SJCRH30 (cell line): ENCODE measurements around the gene ROGDI. TPM values are rescaled to one million over a fixed set of nuclear protein-coding genes. Genes with fewer than 3 reads are reported as not detected.
"Not testable (repeated sequence)": the region's sequence is repeated elsewhere in the genome, so short reads cannot be mapped to it uniquely, and the experiment has no call there.

Experiments
- DNase-seq, 2 experiments: peaks; one replicate each; pipeline ENCODE4 v3.0.0-alpha.2; 2015 to 2020
- H3K27ac ChIP-seq: fragments of 250-450 bp; sonication (Bioruptor Pico); 2 replicates; pipeline ENCODE4 v1.5.1; 2020; ENCODE audit warnings: mild to moderate bottlenecking, moderate library complexity
- H3K27me3 ChIP-seq: fragments of 250-450 bp; sonication (Bioruptor Pico); 2 replicates; pipeline ENCODE4 v1.5.1; 2020; ENCODE audit warnings: mild to moderate bottlenecking, moderate library complexity
- H3K36me3 ChIP-seq: fragments of 250-450 bp; sonication (Bioruptor Pico); 2 replicates; pipeline ENCODE4 v1.5.1; 2020; ENCODE audit warnings: mild to moderate bottlenecking, moderate library complexity
- H3K4me1 ChIP-seq: fragments of 250-450 bp; sonication (Bioruptor Pico); 2 replicates; pipeline ENCODE4 v1.5.1; 2020; ENCODE audit warnings: mild to moderate bottlenecking, moderate library complexity
- H3K4me3 ChIP-seq: fragments of 250-450 bp; sonication (Bioruptor Pico); 2 replicates; pipeline ENCODE4 v1.5.1; 2020; ENCODE audit warnings: mild to moderate bottlenecking, moderate library complexity
- H3K9me3 ChIP-seq: fragments of 250-450 bp; sonication (Bioruptor Pico); replicated peaks from 2 replicates; pipeline ENCODE4 v1.5.1; 2020; ENCODE audit warnings: mild to moderate bottlenecking, moderate library complexity
- total RNA-seq: library from RNA; depleted of rRNA; stranded (reverse); fragments of >200 nt; shearing (Covaris generic); gene quantifications from 2 replicates; pipeline ENCODE4 v1.2.3, GENCODE V29; 2014

ROGDI gene
- total RNA-seq, 1 experiment from 2014 or later, result 20.5 TPM

DNA sequence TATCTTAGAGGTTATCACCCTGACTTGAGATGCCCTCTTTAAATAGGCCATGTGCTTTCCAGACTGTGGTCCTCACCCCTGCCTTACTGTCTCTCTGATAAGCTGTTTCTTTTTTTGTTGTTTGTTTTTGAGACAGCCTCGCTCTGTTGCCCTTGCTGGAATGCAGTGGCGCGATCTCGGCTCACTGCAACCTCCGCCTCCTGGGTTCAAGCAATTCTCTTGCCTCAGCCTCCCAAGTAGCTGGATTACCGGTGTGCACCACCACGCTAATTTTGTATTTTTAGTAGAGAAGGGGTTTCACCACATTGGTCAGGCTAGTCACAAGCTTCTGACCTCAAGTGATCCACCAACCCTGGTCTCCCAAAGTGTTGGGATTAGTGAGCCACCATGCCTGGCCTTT, 13.5 kb downstream of the ROGDI start:
- no peak for DNase-seq
- Histone ChIP-seq H3K27ac (no peak overlapping the region), H3K4me3 (no peak overlapping the region), H3K9me3 (no peaks in the 10 kb centered on the region), H3K27me3 (no peaks in the 10 kb centered on the region), H3K36me3 (no peaks in the 10 kb centered on the region), H3K4me1 (peaks cover 11% of the 10 kb centered on the region)

DNA sequence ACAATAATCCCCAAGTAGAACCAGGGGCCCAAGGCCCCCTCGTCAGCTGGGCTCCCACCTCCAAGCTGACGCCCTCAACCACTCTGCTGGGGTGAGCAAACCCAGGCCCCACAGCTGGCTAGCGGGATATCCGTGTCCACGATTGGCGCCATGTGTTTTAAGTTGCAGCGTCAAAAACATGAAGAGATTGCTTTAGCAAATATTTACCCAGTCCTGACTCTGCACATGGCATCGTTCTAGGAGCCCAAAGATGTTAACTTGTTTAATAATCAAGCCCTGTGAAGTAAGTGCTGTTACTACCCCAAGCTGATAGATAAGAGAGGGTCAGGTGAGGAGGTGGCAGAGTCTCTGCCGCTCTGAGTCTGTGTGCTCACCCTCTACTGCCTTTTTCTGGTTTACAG, 13.9 kb downstream of the ROGDI start:
- H3K27me3 ChIP-seq, result no peaks in the 10 kb centered on the region
- peaks cover 11% of the 10 kb centered on the region for H3K4me1 ChIP-seq
- no peaks in the 10 kb centered on the region for H3K36me3 ChIP-seq
- no peak overlapping the region for H3K27ac ChIP-seq
- no peak for DNase-seq
- H3K4me3 ChIP-seq, result no peak overlapping the region
- H3K9me3 ChIP-seq, result no peaks in the 10 kb centered on the region

- H3K9me3 ChIP-seq, result no peaks in the 10 kb centered on the region
- no peaks in the 10 kb centered on the region for H3K27me3 ChIP-seq
- H3K4me1 ChIP-seq, result peaks cover 11% of the 10 kb centered on the region
- no peak for DNase-seq
- H3K27ac ChIP-seq, result no peak within 1 kb of the TSS
- no peaks in the 10 kb centered on the region for H3K36me3 ChIP-seq
- no peak within 1 kb of the TSS for H3K4me3 ChIP-seq
Measured at GRCh38 chr16:4787627-4788482, 14.6 kb downstream of the ROGDI start, which contains the start of gene SEPTIN12. Gene SEPTIN12 (minus strand): TSS chr16:4788345. CDS start chr16:4787645, 700 bp downstream.

DNA sequence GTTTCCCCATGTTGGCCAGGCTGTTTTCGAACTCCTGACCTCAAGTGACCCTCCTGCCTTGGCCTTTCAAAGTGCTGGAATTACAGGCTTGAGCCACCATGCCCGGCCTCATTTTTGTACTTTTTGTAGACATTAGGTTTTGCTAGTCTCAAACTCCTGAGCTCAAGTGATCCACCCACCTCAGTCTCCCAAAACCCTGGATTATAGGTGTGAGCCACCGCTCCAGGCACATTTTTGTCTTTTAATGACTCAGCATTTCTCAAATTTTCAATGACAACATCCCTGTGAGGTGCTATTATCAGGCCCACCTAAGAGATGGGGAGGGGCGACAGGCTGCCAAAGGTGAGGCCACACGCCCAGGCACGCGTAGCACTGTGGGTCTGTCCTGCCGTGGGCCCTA, 15.4 kb downstream of the ROGDI start:
- no peak overlapping the region for H3K4me3 ChIP-seq
- no peaks in the 10 kb centered on the region for H3K36me3 ChIP-seq
- H3K4me1 ChIP-seq, result peaks cover 11% of the 10 kb centered on the region
- H3K27me3 ChIP-seq, result no peaks in the 10 kb centered on the region
- H3K27ac ChIP-seq, result no peak overlapping the region
- DNase-seq, result no peak
- H3K9me3 ChIP-seq, result no peaks in the 10 kb centered on the region

- Histone ChIP-seq H3K4me1 (peaks cover 9% of the 10 kb centered on the region), H3K4me3 (no peak overlapping the region), H3K36me3 (no peaks in the 10 kb centered on the region), H3K27ac (no peak overlapping the region), H3K9me3 (no peaks in the 10 kb centered on the region), H3K27me3 (no peaks in the 10 kb centered on the region)
- no peak for DNase-seq
Measured at GRCh38 chr16:4785758-4786433, 16.5 kb downstream of the ROGDI start.

DNA sequence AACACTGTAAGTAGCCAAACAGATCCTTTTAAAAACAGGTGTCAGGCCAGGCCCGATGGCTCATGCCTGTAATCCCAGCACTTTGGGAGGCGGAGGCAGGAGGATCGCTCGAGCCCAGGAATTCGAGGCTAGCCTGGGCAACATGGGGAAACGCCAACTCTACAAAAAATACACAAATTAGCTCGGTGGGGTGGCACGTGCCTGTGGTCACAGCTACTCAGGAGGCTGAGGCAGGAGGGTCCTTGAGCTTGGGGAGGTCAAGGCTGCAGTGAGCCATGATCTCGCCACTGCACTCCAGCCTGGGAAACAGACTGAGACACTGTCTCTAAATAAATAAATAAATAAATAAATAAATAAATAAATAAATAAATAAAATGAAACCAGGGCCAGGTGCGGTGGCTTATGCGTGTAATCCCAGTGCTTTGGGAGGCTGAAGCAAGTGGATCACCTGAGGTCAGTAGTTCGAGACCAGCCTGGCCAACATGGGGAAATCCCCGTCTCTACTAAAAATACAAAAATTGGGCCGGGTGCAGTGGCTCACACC, 17.9 kb downstream of the ROGDI start:
- not testable (repeated sequence) for H3K4me3 ChIP-seq, H3K9me3 ChIP-seq, DNase-seq, H3K4me1 ChIP-seq, H3K27me3 ChIP-seq, H3K27ac ChIP-seq, H3K36me3 ChIP-seq

DNA sequence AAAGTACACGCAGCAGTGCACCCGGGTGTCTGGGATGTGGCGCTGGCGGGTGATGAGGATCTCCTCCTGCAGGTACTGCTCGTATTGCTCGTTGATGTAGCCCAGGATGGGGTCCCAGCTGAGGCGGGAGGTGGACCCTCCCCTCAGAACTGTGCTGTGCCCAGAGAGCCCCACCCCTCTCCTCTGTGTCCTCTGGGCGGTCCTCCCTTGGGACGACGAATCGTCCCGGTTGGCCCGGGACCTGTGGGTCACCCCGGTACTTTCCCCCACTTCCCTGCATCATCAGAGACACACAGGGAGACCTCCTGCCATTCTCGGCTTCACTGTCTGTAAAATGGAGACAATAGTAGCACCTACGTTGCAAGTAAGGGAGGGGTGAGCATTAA, 18.5 kb downstream of the ROGDI start:
- no peaks in the 10 kb centered on the region for H3K27me3 ChIP-seq
- no peaks in the 10 kb centered on the region for H3K9me3 ChIP-seq
- H3K4me3 ChIP-seq, result no peak overlapping the region
- H3K36me3 ChIP-seq, result no peaks in the 10 kb centered on the region
- DNase-seq, result no peak
- no peak overlapping the region for H3K27ac ChIP-seq
- H3K4me1 ChIP-seq, result no peaks in the 10 kb centered on the region

DNA sequence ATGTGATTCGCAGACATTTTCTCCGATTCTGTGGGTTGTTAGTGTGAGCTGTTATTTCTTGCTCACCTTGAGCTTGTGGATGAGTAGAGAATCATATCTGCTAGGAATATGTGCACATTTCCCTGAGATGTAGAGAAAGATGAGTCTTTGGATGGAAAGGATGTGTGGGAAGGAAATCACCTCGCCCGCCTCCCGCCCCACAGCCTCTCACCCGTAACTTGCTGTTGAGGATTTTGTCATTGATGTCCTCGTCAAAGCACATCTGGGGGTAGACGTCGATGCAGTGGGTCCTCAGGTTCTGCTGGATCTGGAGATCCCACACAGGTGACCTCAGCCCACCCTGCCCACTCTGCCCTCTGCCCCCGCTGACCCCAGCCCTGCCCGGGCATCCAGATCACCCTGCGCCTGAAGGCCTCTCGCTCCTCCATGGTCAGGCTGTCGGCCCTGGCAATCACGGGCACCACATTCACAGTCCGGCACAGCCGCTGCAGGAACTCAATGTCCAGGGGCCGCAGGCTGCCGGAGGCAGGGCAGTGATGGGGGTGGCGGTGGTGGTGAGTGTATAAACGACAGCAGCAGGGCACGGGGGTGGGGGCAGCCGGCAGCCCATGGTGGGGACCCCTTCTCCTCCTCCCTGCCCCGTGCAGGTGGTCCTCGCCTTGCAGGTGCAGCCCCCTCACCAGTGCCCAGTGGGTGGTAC, 19.0 kb downstream of the ROGDI start:
- Histone ChIP-seq H3K27ac (no peak overlapping the region), H3K9me3 (no peaks in the 10 kb centered on the region), H3K4me1 (no peaks in the 10 kb centered on the region), H3K36me3 (no peaks in the 10 kb centered on the region), H3K27me3 (no peaks in the 10 kb centered on the region), H3K4me3 (no peak overlapping the region)
- DNase-seq, result no peak

DNA sequence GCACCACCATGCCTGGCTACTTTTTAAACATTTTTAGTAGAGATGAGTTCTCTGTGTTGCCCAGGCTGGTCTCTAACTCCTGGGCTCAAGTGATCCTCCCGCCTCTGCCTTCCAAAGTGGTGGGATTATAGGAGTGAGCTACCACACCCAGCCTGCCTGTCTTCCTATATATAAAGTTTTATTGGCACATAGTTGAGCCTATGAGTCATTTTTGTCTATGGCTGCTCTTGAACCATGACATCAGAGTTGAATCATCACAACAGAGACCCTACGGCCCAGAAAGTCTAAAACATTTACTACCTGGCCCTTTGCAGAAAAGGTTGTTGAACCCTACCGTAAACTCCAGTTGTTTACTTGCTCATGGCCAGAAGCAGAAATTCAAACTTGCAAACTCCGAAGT, 22.2 kb downstream of the ROGDI start:
- Histone ChIP-seq H3K27ac (no peak overlapping the region), H3K36me3 (no peaks in the 10 kb centered on the region), H3K9me3 (no peaks in the 10 kb centered on the region), H3K27me3 (no peaks in the 10 kb centered on the region), H3K4me1 (no peaks in the 10 kb centered on the region), H3K4me3 (no peak overlapping the region)
- DNase-seq, result no peak

DNA sequence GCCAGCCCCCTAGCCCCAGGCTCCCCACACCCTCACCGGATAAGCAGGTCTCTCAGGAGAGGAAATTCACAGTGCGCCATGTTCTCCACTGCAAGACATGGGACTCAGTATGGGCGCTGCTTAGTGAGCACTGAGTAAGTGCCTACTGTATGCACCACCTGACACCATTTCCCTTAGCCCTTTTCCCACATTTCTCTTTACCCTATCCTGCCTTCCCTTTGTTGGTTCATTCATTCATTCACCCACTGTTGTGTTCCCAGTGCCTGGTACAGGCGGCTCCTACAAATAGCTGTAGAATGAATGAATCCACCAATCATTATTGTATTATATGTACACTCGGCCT, 24.4 kb downstream of the ROGDI start:
- H3K4me3 ChIP-seq, result no peak overlapping the region
- no peak overlapping the region for H3K27ac ChIP-seq
- H3K36me3 ChIP-seq, result no peaks in the 10 kb centered on the region
- no peaks in the 10 kb centered on the region for H3K9me3 ChIP-seq
- H3K27me3 ChIP-seq, result no peaks in the 10 kb centered on the region
- no peaks in the 10 kb centered on the region for H3K4me1 ChIP-seq
- DNase-seq, result no peak

DNA sequence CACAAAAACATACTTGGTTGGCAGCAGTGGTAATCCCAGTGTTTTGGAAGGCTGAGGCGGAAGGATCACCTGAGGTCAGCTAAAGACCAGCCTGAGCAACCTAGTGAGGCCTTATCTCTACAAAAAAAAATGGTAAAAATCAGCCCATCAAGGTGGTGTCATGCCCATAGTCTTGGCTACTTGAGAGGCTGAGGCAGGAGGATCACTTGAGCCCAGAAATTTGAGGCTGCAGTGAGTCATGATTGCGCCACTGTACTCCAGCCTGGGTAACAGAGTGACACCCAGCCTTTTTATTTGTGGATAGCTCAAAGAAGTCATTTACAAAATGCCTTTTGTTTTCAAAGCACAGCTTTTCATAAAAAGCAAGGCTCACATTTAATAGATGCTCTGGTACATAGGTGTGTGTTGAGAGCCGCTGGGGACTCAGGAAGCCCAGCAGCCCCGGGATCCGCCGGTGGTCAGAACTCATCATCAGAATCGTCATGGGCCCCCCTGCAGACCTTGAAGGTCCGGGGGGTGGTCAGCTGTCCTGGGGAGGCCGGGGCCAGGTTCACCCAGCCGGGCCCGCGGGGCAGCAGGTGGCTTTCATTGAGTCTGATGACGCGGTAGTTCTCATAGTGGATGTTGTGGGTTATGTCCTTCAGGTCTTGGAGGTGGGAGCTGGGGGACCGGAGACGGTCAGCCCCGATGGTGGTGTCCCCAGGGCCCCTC, 24.9 kb downstream of the ROGDI start:
- Histone ChIP-seq H3K4me1 (no peaks in the 10 kb centered on the region), H3K9me3 (no peaks in the 10 kb centered on the region), H3K27ac (no peak overlapping the region), H3K4me3 (no peak overlapping the region), H3K27me3 (no peaks in the 10 kb centered on the region), H3K36me3 (no peaks in the 10 kb centered on the region)
- DNase-seq, result no peak

GRCh38 chr16:4776141-4776705, 26.2 kb downstream of the ROGDI start:
- DNase-seq, result no peak
- Histone ChIP-seq H3K36me3 (no peaks in the 10 kb centered on the region), H3K4me3 (no peak overlapping the region), H3K27ac (no peak overlapping the region), H3K27me3 (no peaks in the 10 kb centered on the region), H3K9me3 (no peaks in the 10 kb centered on the region), H3K4me1 (peaks cover 4% of the 10 kb centered on the region; the same call in 1 of the 2 replicates)

DNA sequence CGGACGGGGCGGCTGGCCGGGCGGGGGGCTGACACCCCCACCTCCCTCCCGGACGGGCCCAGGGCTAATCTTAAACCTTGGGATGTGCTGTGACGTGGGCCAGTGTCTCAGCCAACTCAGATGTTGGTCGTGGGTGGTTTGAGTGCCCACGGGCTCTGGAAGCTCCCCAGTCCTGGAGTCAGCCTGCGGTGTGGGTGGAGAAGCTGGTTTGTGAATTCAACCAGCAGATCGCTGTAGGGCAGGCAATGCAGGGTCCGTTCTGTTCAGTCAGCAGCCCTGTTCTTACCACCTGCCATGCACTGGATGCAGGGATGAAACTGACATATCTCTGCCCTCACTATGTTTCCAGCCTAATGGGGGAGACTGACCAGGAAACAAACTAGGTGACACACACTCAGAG, 27.4 kb downstream of the ROGDI start:
- H3K4me3 ChIP-seq, result no peak overlapping the region
- H3K9me3 ChIP-seq, result no peaks in the 10 kb centered on the region
- H3K36me3 ChIP-seq, result no peaks in the 10 kb centered on the region
- no peak overlapping the region for H3K27ac ChIP-seq
- peaks cover 4% of the 10 kb centered on the region; the same call in 1 of the 2 replicates for H3K4me1 ChIP-seq
- H3K27me3 ChIP-seq, result no peaks in the 10 kb centered on the region
- DNase-seq, result no peak

DNA sequence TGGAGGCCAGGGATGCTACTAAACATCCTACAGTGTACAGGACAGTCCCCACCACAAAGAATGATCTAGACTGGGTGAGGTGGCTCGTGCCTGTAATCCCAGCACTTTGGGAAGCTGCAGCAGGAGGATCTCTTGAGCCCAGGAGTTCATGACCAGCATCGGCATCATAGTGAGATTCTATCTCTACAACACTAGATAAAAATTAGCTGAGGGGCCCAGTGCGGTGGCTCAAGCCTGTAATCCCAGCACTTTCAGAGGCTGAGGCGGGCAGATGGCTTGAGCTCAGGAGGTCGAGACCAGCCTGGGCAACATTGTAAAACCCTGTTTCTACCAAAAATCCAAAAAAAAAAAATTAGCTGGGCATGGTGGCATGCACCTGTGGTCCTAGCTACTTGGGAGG, 30.1 kb downstream of the ROGDI start:
- Histone ChIP-seq H3K9me3 (no peaks in the 10 kb centered on the region), H3K27ac (no peak overlapping the region), H3K36me3 (no peaks in the 10 kb centered on the region), H3K4me3 (no peak overlapping the region), H3K4me1 (peaks cover 4% of the 10 kb centered on the region; the same call in 1 of the 2 replicates), H3K27me3 (no peaks in the 10 kb centered on the region)
- DNase-seq, result no peak
